ENCODE data around the gene TDRD1. TPM values are rescaled to one million over a fixed set of nuclear protein-coding genes. Genes with fewer than 3 reads are reported as not detected.

The TDRD1 gene
- total RNA-seq, 1 donor from 2014 or later = 2.1 TPM

- Histone ChIP-seq H3K36me3 (ENCODE audit: control insufficient read depth, insufficient read depth, low read length) (no peaks in the 10 kb centered on the region), H3K4me3 (ENCODE audit: low read depth, low read length) (no peak overlapping the region), H3K27me3 (ENCODE audit: control insufficient read depth, insufficient read depth, low read length) (no peaks in the 10 kb centered on the region)
- DNase-seq (ENCODE audit: low read depth) = no peak
- no peak for FAIRE-seq
- TF ChIP-seq, protein P1, sequence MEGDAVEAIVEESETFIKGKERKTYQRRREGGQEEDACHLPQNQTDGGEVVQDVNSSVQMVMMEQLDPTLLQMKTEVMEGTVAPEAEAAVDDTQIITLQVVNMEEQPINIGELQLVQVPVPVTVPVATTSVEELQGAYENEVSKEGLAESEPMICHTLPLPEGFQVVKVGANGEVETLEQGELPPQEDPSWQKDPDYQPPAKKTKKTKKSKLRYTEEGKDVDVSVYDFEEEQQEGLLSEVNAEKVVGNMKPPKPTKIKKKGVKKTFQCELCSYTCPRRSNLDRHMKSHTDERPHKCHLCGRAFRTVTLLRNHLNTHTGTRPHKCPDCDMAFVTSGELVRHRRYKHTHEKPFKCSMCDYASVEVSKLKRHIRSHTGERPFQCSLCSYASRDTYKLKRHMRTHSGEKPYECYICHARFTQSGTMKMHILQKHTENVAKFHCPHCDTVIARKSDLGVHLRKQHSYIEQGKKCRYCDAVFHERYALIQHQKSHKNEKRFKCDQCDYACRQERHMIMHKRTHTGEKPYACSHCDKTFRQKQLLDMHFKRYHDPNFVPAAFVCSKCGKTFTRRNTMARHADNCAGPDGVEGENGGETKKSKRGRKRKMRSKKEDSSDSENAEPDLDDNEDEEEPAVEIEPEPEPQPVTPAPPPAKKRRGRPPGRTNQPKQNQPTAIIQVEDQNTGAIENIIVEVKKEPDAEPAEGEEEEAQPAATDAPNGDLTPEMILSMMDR (IDR thresholded peaks at IDR 0.05; ENCODE audit: insufficient read depth, low read length, severe bottlenecking) = no peak
Measured at GRCh38 chr10:114278884-114279191, 99.7 kb downstream of the TDRD1 start.

- H3K36me3 ChIP-seq (ENCODE audit: control insufficient read depth, insufficient read depth, low read length) = no peaks in the 10 kb centered on the region
- H3K4me3 ChIP-seq (ENCODE audit: low read depth, low read length) = no peak overlapping the region
- H3K27me3 ChIP-seq (ENCODE audit: control insufficient read depth, insufficient read depth, low read length) = no peaks in the 10 kb centered on the region
- DNase-seq (ENCODE audit: low read depth) (no peak), FAIRE-seq (no peak)
- TF ChIP-seq, protein P1 (IDR thresholded peaks at IDR 0.05; ENCODE audit: insufficient read depth, low read length, severe bottlenecking) = no peak
Measured at GRCh38 chr10:114279289-114279688, 100.1 kb downstream of the TDRD1 start.

DNA sequence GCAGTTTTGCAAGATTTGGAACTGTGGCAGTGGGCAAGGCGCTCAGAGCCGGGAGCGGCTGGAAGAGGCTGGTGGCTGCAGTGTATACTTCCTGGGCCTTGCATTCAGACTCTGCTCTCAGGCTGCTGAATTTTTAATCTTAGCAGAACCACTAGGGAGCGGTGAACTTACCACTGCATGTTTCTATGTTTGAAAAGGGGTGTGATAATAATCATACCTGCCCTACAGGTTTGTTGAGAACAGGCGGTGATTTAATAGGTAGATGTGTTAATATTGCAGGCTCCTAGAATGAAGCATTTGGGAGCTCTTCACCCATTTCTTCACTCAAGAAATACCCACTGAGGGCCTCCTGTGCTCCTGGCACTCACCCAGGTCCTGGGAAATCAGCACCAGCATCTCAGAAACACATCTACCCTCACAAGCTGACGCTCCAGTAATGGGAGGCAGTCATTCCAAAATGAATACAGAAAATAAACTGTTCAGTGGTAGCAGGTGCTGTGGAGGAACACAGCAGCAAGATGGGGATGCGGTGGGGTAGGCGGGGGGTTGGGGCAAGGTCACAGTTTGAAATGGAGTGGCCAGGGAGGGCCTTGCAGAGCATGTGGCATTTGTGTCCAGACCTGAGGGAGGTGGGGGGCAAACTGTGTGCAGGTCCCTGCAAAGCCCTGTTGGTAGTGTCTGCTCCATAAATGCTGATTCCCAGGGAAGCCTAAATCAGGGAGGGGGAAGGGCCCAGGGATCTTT, 100.9 kb downstream of the TDRD1 start:
- Histone ChIP-seq H3K36me3 (ENCODE audit: control insufficient read depth, insufficient read depth, low read length) (no peaks in the 10 kb centered on the region), H3K27me3 (ENCODE audit: control insufficient read depth, insufficient read depth, low read length) (no peaks in the 10 kb centered on the region), H3K4me3 (ENCODE audit: low read depth, low read length) (no peak overlapping the region)
- DNase-seq (ENCODE audit: low read depth) (peak; percentile 78), FAIRE-seq (no peak)
- TF ChIP-seq, protein P1 (IDR thresholded peaks at IDR 0.05; ENCODE audit: insufficient read depth, low read length, severe bottlenecking) = peak; percentile 28

DNA sequence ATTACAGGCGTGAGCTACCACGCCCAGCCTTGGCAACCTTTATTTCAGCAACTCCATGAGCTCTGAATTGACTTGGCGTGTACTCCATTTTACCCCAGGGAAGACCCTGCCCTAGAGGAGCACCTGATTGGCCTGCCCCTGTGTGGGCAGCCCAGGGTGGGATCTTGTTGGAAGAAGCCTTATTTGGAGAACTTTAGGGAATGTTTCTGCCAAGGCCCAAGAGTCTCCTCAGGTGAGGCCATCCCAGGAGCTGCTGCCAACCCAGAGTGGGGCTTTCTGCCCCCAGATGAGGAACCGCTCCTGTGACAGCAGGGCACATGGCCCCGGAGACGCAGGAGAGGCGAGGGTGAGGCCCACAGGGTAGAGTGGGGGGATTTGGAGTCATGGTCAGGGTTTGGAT, 101.9 kb downstream of the TDRD1 start:
- H3K27me3 ChIP-seq (ENCODE audit: control insufficient read depth, insufficient read depth, low read length) = no peaks in the 10 kb centered on the region
- DNase-seq (ENCODE audit: low read depth) (no peak), FAIRE-seq (no peak)
- H3K4me3 ChIP-seq (ENCODE audit: low read depth, low read length) = no peak overlapping the region
- H3K36me3 ChIP-seq (ENCODE audit: control insufficient read depth, insufficient read depth, low read length) = no peaks in the 10 kb centered on the region
- TF ChIP-seq, protein P1 (IDR thresholded peaks at IDR 0.05; ENCODE audit: insufficient read depth, low read length, severe bottlenecking) = no peak

- TF ChIP-seq, protein P1 (IDR thresholded peaks at IDR 0.05; ENCODE audit: insufficient read depth, low read length, severe bottlenecking) = no peak
- Histone ChIP-seq H3K36me3 (ENCODE audit: control insufficient read depth, insufficient read depth, low read length) (no peaks in the 10 kb centered on the region), H3K27me3 (ENCODE audit: control insufficient read depth, insufficient read depth, low read length) (no peaks in the 10 kb centered on the region), H3K4me3 (ENCODE audit: low read depth, low read length) (no peak overlapping the region)
- DNase-seq (ENCODE audit: low read depth) (peak; percentile 29), FAIRE-seq (no peak)
Measured at GRCh38 chr10:114281461-114281860, 102.3 kb downstream of the TDRD1 start.

Other genes starting within 250 kb of the TDRD1 start
- gene ADRB1, start 135.5 kb upstream of the TDRD1 start, total RNA-seq = 1.8 and 2.2 TPM in 2 replicates
- gene CCDC186, start 5.2 kb upstream of the TDRD1 start, total RNA-seq = 21.6 and 22.4 TPM in 2 replicates
- gene VWA2, start 59.9 kb downstream of the TDRD1 start, total RNA-seq = 1.8 and 3.9 TPM in 2 replicates
- gene AFAP1L2, start 225.1 kb downstream of the TDRD1 start, total RNA-seq = 6.8 and 10.8 TPM in 2 replicates